Measurements from ENCODE around the gene VPS4B.
"Not testable (repeated sequence)": the region's sequence is repeated elsewhere in the genome, so short reads cannot be mapped to it uniquely, and the experiment has no call there.

Gene VPS4B

GRCh38 chr18:63367053-63367953, 55.0 kb downstream of the VPS4B start, which contains the start of gene KDSR:
TSS of gene KDSR (minus strand) at chr18:63367206. CDS start at chr18:63367118, 88 bp downstream.
- peak; percentile 94 for FAIRE-seq

- no peak for FAIRE-seq
Measured at GRCh38 chr18:63366213-63367052, 55.8 kb downstream of the VPS4B start.

GRCh38 chr18:63365876-63366212, 56.4 kb downstream of the VPS4B start:
- no peak for FAIRE-seq

- FAIRE-seq, result no peak
Measured at GRCh38 chr18:63363951-63364350, 58.3 kb downstream of the VPS4B start.

GRCh38 chr18:63363420-63363819, 58.9 kb downstream of the VPS4B start:
- not testable (repeated sequence) for FAIRE-seq

GRCh38 chr18:63356272-63356896, 65.9 kb downstream of the VPS4B start:
- no peak for FAIRE-seq

- FAIRE-seq, result no peak
Measured at GRCh38 chr18:63350230-63350629, 72.0 kb downstream of the VPS4B start.

- FAIRE-seq, result no peak
Measured at GRCh38 chr18:63348508-63349136, 73.7 kb downstream of the VPS4B start.

- FAIRE-seq, result no peak
Measured at GRCh38 chr18:63346480-63347183, 75.6 kb downstream of the VPS4B start.

GRCh38 chr18:63346031-63346430, 76.2 kb downstream of the VPS4B start:
- FAIRE-seq, result no peak

GRCh38 chr18:63344918-63345317, 77.4 kb downstream of the VPS4B start:
- no peak for FAIRE-seq

- no peak for FAIRE-seq
Measured at GRCh38 chr18:63344263-63344662, 78.0 kb downstream of the VPS4B start.

GRCh38 chr18:63342206-63342605, 80.1 kb downstream of the VPS4B start:
- peak; percentile 25 for FAIRE-seq

- FAIRE-seq, result peak; percentile 80
Measured at GRCh38 chr18:63339920-63340484, 82.3 kb downstream of the VPS4B start.

Measured in G401.6 (cell line).